Hepatocyte (in vitro differentiated cells): ENCODE data around the gene INHBC. TPM values are rescaled to one million over a fixed set of nuclear protein-coding genes. Genes with fewer than 3 reads are reported as not detected.
"Not testable (repeated sequence)": the region's sequence is repeated elsewhere in the genome, so short reads cannot be mapped to it uniquely, and the experiment has no call there.

ENCODE experiments used
- DNase-seq: peaks from one replicate; pipeline ENCODE4 v3.0.0-alpha.2; 2016; ENCODE audit warnings: low spot score
- H2AFZ ChIP-seq: fragments of 200-600 bp; sonication (generic); 2 replicates; pipeline ENCODE4 v1.6.0; 2016; ENCODE audit warnings: antibody characterized with exemption, mild to moderate bottlenecking
- H3K27ac ChIP-seq: fragments of 200-600 bp; sonication (generic); 2 replicates; pipeline ENCODE4 v1.5.1; 2016; ENCODE audit warnings: mild to moderate bottlenecking
- H3K27me3 ChIP-seq: fragments of 200-600 bp; sonication (generic); 2 replicates; pipeline ENCODE4 v1.6.1; 2016
- H3K36me3 ChIP-seq: fragments of 200-600 bp; sonication (generic); replicated peaks from 2 replicates; pipeline ENCODE4 v1.5.1; 2016; ENCODE audit warnings: low read depth; ENCODE audit not compliant: insufficient read depth
- H3K4me1 ChIP-seq: fragments of 200-600 bp; sonication (generic); 2 replicates; pipeline ENCODE4 v1.5.1; 2016; ENCODE audit warnings: mild to moderate bottlenecking, moderate library complexity; ENCODE audit not compliant: insufficient read depth
- H3K4me2 ChIP-seq: fragments of 200-600 bp; sonication (generic); 2 replicates; pipeline ENCODE4 v1.6.0; 2016
- H3K4me3 ChIP-seq: fragments of 200-600 bp; sonication (generic); 2 replicates; pipeline ENCODE4 v1.5.1; 2016; ENCODE audit warnings: mild to moderate bottlenecking
- H3K79me2 ChIP-seq: fragments of 200-600 bp; sonication (generic); 2 replicates; pipeline ENCODE4 v1.6.0; 2017; ENCODE audit warnings: mild to moderate bottlenecking
- H3K9me2 ChIP-seq: fragments of 200-600 bp; sonication (generic); replicated peaks from 2 replicates; pipeline ENCODE4 v1.6.0; 2017; ENCODE audit warnings: mild to moderate bottlenecking; ENCODE audit not compliant: insufficient read depth
- H3K9me3 ChIP-seq: fragments of 200-600 bp; sonication (generic); 2 replicates; pipeline ENCODE4 v1.5.1; 2016; ENCODE audit warnings: low read depth, mild to moderate bottlenecking
- H4K20me1 ChIP-seq: fragments of 200-600 bp; sonication (generic); 2 replicates; pipeline ENCODE4 v1.6.0; 2016; ENCODE audit warnings: mild to moderate bottlenecking; ENCODE audit not compliant: insufficient read depth, poor library complexity, severe bottlenecking
- EZH2 ChIP-seq: fragments of 200-600 bp; sonication (generic); IDR thresholded peaks from 2 replicates; pipeline ENCODE4 v1.6.1; 2016; ENCODE audit warnings: antibody characterized with exemption, mild to moderate bottlenecking, borderline replicate concordance
- EZH2phosphoT487 ChIP-seq: fragments of 200-600 bp; sonication (generic); IDR thresholded peaks from one replicate; pipeline ENCODE4 v1.6.1; 2018; ENCODE audit warnings: antibody characterized with exemption, mild to moderate bottlenecking, low read depth, moderate library complexity; ENCODE audit not compliant: unreplicated experiment, severe bottlenecking
- WGBS: methylation state at CpG from one replicate; pipeline ENCODE4 v1.1.6; 2016; ENCODE audit warnings: low lambda C conversion rate; ENCODE audit errors: missing lambda C conversion rate; 5-methylcytosine and 5-hydroxymethylcytosine counted together
- polyA plus RNA-seq: library from polyadenylated mRNA; unstranded; fragments of >200 nt; fragmentation: Nextera tagmentation; extraction: Ambion mirVana; gene quantifications from 2 replicates; pipeline ENCODE4 v1.2.1, GENCODE V29; 2016
- total RNA-seq: library from RNA; depleted of rRNA; stranded (reverse); fragments of >200 nt; gene quantifications from 2 replicates; pipeline ENCODE4 v1.2.3, GENCODE V29; 2014
- TF ChIP-seq, protein P1 (sequence below): fragments of 200-600 bp; sonication (generic); IDR thresholded peaks from 2 replicates; pipeline ENCODE4 v1.5.1; 2016; ENCODE audit warnings: antibody characterized with exemption, mild to moderate bottlenecking; ENCODE audit not compliant: poor library complexity

The INHBC gene
- total and polyA plus RNA-seq, 2 experiments from 2014 or later = 1.8 to 3.4 TPM

DNA sequence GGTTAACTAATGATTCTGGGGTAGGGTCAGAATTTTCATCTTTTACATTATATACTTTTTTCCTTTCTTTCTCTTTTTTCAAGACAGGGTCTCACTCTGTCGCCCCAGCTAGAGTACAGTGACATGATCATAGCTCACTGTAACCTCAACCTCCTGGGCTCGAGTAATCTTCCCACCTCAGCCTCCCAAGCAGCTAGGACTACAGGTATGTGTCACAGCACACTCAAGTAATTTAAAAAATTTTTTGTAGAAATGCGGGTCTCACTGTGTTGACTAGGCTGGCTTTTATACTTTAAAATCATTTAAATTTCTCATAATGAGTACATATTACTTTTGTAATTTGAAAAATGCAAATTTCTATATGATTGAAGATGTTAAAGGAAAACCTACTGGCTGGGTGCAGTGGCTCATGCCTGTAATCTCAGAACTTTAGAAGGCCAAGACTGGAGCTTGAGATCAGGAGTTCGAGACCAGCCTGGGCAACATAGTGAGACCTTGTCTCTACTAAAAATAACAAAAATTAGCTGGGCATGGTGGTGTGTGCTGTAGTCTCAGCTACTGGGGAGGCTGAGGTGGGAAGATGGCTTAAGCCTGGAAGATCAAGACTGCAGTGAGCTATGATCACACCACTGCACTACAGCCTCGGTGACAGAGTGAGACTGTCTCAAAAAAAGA is 29.5 kb upstream of the INHBC start:
- H3K4me1 ChIP-seq = no peaks in the 10 kb centered on the region
- no peak overlapping the region for H3K4me2 ChIP-seq
- peaks cover 61% of the 10 kb centered on the region for H3K79me2 ChIP-seq
- no peaks in the 10 kb centered on the region for H3K27me3 ChIP-seq
- H3K9me2 ChIP-seq = no peaks in the 10 kb centered on the region
- DNase-seq = no peak
- H3K27ac ChIP-seq = no peak overlapping the region
- no peak overlapping the region for H2AFZ ChIP-seq
- WGBS = 96% methylated on average over 5 of the region's 5 CpGs
- no peaks in the 10 kb centered on the region for H3K36me3 ChIP-seq
- no peak overlapping the region for H3K4me3 ChIP-seq
- peaks cover 6% of the 10 kb centered on the region for H4K20me1 ChIP-seq
- TF ChIP-seq EZH2phosphoT487 = no peak
- TF ChIP-seq, protein P1, sequence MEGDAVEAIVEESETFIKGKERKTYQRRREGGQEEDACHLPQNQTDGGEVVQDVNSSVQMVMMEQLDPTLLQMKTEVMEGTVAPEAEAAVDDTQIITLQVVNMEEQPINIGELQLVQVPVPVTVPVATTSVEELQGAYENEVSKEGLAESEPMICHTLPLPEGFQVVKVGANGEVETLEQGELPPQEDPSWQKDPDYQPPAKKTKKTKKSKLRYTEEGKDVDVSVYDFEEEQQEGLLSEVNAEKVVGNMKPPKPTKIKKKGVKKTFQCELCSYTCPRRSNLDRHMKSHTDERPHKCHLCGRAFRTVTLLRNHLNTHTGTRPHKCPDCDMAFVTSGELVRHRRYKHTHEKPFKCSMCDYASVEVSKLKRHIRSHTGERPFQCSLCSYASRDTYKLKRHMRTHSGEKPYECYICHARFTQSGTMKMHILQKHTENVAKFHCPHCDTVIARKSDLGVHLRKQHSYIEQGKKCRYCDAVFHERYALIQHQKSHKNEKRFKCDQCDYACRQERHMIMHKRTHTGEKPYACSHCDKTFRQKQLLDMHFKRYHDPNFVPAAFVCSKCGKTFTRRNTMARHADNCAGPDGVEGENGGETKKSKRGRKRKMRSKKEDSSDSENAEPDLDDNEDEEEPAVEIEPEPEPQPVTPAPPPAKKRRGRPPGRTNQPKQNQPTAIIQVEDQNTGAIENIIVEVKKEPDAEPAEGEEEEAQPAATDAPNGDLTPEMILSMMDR = no peak
- TF ChIP-seq EZH2 = no peak
- no peaks in the 10 kb centered on the region for H3K9me3 ChIP-seq

DNA sequence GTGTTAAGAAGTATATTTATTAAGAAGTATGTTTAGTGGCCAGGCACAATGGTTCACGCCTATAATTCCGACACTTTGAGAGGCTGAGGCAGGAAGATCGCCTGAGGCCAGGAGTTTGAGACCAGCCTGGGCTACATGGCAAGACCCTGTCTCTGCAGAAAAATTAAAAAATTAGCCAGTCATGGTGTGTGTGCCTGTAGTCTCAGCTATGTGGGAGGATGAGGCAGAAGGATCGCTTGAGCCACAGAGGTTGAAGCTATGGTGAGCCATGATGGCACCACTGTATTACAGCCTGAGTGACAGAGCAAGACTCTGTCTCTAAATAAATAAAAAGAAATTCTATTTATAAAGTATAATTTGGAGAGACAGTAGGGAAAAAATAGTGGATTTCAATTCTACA is 24.1 kb upstream of the INHBC start:
- no peak for DNase-seq
- Histone ChIP-seq H3K27me3 (no peaks in the 10 kb centered on the region), H3K27ac (no peak overlapping the region), H3K9me2 (no peaks in the 10 kb centered on the region), H3K4me1 (no peaks in the 10 kb centered on the region), H3K4me2 (no peak overlapping the region), H3K79me2 (peaks cover 83% of the 10 kb centered on the region), H3K36me3 (no peaks in the 10 kb centered on the region), H3K4me3 (no peak overlapping the region), H3K9me3 (no peaks in the 10 kb centered on the region), H2AFZ (no peak overlapping the region), H4K20me1 (peaks cover 8% of the 10 kb centered on the region)
- no peak for TF ChIP-seq EZH2phosphoT487
- TF ChIP-seq, protein P1 = no peak
- no peak for TF ChIP-seq EZH2
- 99% methylated on average over 4 of the region's 4 CpGs for WGBS

DNA sequence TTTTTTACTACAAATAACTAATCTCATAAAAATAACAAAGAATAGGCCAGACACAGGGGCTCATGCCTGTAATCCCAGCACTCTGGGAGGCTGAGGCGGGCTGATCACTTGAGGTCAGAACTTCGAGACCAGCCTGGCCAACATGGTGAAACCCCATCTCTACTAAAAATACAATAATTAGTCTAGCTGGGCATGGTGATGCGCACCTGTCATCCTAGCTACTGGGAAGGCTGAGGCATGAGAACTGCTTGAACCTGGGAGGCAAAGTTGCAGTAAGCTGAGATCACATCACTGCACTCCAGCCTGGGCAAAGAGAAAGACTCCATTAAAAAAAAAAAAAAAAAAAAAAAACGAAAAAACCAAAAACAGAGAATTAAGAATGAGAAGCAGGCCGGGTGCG is 20.4 kb upstream of the INHBC start:
- not testable (repeated sequence) for H4K20me1 ChIP-seq, H3K4me1 ChIP-seq, H3K36me3 ChIP-seq, H3K9me3 ChIP-seq, DNase-seq, H3K27ac ChIP-seq, H2AFZ ChIP-seq, H3K27me3 ChIP-seq, H3K4me3 ChIP-seq, H3K9me2 ChIP-seq, H3K4me2 ChIP-seq
- WGBS = 95% methylated on average over 6 of the region's 6 CpGs
- H3K79me2 ChIP-seq = peaks cover 93% of the 10 kb centered on the region

DNA sequence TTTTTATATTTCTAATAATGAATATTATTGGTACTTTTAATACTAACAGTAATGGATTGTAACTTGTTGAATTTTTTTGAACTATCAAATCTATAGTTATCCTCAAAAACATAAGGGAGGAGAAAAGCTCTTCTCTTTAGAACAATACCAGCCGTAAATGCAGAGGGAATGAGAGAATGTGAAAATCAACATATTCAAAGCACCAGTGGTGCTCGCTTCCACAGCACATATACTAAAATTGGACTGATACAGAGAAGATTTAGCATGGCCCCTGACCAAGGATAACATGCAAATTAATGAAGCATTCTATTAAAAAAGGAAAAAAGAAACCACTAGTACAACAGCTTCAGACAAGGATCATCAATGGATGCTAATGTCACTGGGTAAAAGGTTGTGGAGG is 19.5 kb upstream of the INHBC start:
- Histone ChIP-seq H3K4me1 (no peaks in the 10 kb centered on the region), H2AFZ (no peak overlapping the region), H3K27ac (no peak overlapping the region), H3K4me2 (no peak overlapping the region), H4K20me1 (peaks cover 4% of the 10 kb centered on the region), H3K79me2 (peaks cover 91% of the 10 kb centered on the region), H3K9me2 (no peaks in the 10 kb centered on the region), H3K9me3 (no peaks in the 10 kb centered on the region), H3K27me3 (no peaks in the 10 kb centered on the region), H3K36me3 (no peaks in the 10 kb centered on the region), H3K4me3 (no peak overlapping the region)
- TF ChIP-seq EZH2 (no peak), EZH2phosphoT487 (no peak)
- TF ChIP-seq, protein P1 = no peak
- DNase-seq = no peak
- WGBS = 87% methylated on average over 2 of the region's 2 CpGs
